AG09309 (cell line): Measurements from ENCODE around the gene FAM163A.

Experiments
- DNase-seq: peaks from one replicate; pipeline ENCODE4 v3.0.0-alpha.2; 2010; ENCODE audit warnings: low read depth
- H3K4me3 ChIP-seq: 2 replicates; pipeline ENCODE4 v1.5.1; 2011; ENCODE audit warnings: mild to moderate bottlenecking, low read depth, low read length, moderate library complexity; ENCODE audit not compliant: control insufficient read depth
- TF ChIP-seq, protein P1 (sequence below): IDR thresholded peaks from 2 replicates; pipeline ENCODE4 v1.5.1; 2011; ENCODE audit warnings: mild to moderate bottlenecking, low read depth, low read length, inconsistent platforms; ENCODE audit not compliant: insufficient read depth, control insufficient read depth; ENCODE audit errors: missing control alignments

The FAM163A gene

DNA sequence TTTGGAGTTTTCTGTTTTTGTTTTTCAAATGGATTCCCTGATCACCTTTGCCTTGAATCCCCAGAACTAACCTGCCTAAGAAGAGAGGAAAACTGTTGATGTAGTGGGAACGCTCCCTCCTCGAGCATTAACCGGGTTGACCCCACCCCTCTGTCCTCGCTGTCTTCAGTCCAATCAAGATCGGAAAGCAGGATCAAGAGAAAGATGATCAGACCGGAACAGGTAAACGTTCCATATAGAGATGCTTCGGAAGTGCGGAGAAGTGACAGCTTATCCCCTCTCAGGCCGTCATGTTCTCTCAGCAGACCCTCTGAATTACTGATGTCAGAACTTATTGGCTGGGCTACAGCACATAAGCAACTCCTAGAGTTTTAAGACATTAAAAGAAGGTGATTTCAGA is 800 bp upstream of the FAM163A start:
- TF ChIP-seq, protein P1, sequence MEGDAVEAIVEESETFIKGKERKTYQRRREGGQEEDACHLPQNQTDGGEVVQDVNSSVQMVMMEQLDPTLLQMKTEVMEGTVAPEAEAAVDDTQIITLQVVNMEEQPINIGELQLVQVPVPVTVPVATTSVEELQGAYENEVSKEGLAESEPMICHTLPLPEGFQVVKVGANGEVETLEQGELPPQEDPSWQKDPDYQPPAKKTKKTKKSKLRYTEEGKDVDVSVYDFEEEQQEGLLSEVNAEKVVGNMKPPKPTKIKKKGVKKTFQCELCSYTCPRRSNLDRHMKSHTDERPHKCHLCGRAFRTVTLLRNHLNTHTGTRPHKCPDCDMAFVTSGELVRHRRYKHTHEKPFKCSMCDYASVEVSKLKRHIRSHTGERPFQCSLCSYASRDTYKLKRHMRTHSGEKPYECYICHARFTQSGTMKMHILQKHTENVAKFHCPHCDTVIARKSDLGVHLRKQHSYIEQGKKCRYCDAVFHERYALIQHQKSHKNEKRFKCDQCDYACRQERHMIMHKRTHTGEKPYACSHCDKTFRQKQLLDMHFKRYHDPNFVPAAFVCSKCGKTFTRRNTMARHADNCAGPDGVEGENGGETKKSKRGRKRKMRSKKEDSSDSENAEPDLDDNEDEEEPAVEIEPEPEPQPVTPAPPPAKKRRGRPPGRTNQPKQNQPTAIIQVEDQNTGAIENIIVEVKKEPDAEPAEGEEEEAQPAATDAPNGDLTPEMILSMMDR = no peak
- no peak overlapping the region for H3K4me3 ChIP-seq
- DNase-seq = no peak

DNA sequence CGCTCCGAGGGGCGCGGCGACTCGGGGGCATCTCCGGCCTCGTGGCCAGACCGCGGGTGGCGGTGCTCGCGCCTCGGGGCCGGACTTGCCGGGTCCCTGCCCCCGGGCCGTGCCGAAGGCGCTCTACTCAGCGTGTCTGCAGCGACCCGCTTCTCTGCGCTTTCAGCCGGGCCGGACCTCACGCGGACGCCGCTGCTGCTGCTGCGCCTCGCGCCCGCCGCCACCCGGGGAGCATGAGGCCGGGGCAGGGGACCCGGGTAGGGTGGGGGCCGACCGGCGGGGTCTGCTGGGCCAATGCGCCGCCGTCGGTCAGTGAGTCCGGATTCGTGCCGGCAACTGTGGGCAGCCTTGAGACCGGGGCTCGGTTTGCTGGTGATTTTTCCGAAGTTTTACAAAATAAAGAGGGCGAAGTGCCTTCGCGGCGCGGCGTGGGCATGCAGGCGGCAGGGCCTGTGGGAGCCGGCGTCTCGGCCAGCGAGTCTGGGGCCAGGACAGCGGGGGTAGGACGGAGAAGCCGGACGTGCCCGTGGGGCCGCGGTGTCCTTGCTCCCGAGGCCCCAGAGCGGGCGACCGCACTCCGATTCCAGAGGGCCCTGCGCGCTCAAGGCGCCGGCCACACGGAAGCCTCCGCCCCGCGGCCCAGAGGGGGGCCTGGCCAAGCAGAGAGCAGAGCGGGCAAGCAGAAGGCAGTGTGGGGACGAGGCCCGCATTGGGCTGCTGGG is 749 bp downstream of the FAM163A start:
- H3K4me3 ChIP-seq = no peak overlapping the region
- no peak for DNase-seq
- TF ChIP-seq, protein P1 = no peak

DNA sequence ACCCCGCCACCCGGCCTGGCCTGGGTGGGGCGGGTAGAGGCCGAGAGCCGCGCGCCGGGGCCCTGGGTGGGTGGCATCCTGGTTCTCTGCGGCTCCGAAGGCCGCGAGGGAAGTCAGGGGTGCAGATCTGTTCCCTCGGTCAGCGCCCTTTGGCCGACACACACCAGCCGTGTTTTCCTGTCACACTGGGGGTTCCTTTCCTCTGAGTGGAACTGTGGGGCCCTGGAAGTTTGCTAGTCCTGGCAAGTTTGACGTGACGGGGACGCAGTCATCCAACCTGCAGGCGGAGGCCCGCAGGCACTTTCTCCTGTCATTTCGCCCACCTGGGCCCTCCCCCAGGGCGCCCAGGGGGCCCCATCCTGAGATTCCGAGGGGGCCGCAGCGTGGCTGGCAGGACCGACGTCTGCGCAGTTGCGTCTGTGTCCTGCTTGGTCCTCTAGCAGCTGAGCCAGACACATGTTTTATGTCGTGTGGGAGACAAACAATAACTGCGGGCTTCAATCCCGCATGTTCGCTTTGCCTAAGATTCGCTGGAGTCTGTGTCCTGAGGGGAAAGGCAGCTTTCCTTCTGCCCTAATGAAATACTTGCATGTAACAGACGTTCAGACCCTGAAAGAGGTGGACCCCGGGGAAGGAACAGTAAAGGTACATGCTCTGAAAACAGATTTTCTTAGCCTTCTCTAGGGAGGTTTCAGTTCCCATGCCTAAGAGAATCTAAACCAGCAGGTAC is 1.5 kb downstream of the FAM163A start:
- TF ChIP-seq, protein P1 = no peak
- no peak for DNase-seq
- H3K4me3 ChIP-seq = no peak overlapping the region

DNA sequence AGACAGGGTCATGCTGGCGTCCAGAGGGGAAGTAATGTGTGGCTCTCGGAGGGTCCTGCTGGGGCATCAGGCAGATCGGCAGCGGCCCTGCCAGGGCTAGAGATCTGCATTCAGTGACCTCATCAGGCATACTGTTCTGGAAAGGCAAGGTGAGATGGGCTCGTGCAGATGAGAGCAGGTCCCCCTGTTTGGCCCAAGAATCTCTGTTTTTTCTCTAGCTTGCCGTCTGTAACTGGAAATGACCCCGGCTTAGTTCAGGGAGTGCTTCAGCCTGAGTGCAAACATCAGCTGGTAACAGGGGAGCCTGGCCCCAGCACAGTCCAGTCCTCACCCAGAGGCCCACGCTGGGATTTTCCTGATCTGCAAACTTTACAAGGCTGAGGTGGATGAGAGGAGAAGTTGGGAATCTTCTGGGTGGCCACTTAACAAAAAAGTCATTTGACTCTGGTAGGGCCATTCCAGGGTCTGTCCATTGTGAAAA is 2.1 kb downstream of the FAM163A start:
- no peak for DNase-seq

DNA sequence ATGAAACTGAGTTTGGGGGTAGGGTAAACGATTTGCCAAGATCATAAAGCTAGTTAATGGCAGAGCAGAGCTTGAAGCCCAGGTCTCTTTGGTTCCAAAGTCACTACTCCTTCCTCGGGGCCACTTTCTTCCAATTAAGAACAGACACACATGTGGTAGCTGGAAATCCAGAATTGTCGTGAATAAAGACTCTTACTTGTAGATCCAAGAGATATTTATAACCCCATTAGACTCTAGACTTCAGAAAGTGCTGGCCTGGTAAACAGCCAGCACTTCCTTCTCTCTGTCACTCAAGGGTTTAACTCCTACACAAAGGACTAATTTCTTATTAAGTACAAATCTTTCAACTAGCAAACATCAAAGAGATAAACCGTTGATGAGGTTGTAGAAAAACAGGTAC is 2.7 kb downstream of the FAM163A start:
- TF ChIP-seq, protein P1 = no peak
- H3K4me3 ChIP-seq = no peak overlapping the region
- DNase-seq = no peak

More for the DNA sequence above, 2.1 kb downstream of the FAM163A start:
- no peak overlapping the region for H3K4me3 ChIP-seq
- TF ChIP-seq, protein P1 = no peak

DNA sequence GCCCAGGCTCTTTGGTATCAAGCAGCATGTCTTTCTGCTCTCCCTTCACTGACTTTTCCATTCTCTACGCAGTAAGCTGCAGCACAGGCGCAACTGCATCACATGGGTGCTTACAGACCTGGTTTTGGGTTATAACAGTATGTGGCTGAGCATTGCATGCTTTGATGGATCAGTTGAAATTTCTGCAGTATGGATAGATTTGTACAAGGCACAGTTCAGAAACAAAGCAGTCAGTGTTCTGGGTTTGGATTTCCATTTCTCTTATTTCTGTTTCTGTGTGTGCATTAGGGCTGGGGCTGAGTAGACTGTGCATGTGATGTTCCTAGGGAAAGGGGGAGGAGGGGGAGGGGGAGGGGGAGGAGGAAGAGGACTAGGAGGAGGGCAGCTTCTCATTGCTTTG is 4.5 kb downstream of the FAM163A start:
- H3K4me3 ChIP-seq = no peak overlapping the region
- TF ChIP-seq, protein P1 = no peak
- no peak for DNase-seq

DNA sequence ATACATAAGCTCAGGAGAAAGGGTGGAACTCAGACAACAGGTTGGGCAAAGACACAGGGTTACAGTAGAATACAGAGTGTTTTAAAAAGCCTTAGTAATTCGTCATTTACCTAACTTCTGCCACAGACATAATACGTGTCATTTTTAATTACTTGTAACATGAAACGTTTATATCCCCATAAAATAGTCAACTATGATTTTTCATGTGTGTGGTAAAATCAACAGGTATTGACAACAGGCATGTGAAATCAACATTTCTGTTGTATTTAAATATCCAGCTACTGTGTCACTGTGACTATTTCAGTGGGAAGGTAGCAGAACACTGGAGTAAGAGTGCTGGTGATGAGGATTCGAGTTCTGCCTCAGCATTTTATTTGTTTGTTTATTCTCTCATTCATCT is 5.7 kb downstream of the FAM163A start:
- no peak overlapping the region for H3K4me3 ChIP-seq
- TF ChIP-seq, protein P1 = no peak
- DNase-seq = no peak
